Stomach (tissue), 4 donors: ENCODE data around the gene L3MBTL4.

ENCODE experiments used
- CTCF ChIP-seq, 7 experiments: fragments of 450-650 bp in 4 of 7; fragments of 200-600 bp in 3 of 7; sonication (generic) in 3 of 7; IDR thresholded peaks; one replicate each; pipeline ENCODE4 v1.5.1; 2016 to 2019; ENCODE audit warnings: antibody characterized with exemption in 7 of 7, control low read depth in 2 of 7, mild to moderate bottlenecking in 1 of 7
- POLR2A ChIP-seq, 4 donors: fragments of 450-650 bp; IDR thresholded peaks; one replicate each; pipeline ENCODE4 v1.6.1; 2016; ENCODE audit warnings: antibody characterized with exemption in 4 of 4, control low read depth in 2 of 4, mild to moderate bottlenecking in 1 of 4, moderate library complexity in 1 of 4

- TF ChIP-seq CTCF (IDR thresholded peaks at IDR 0.05) (no peak), POLR2A (IDR thresholded peaks at IDR 0.05) (no peak)
Observed at GRCh38 chr18:6013171-6013810, 401.4 kb downstream of the L3MBTL4 start.
